ENCODE data around the gene IL36A. TPM values are rescaled to one million over a fixed set of nuclear protein-coding genes. Genes with fewer than 3 reads are reported as not detected.

Gene IL36A
- total and polyA plus RNA-seq, 2 donors from 2014 or later, result not detected

DNA sequence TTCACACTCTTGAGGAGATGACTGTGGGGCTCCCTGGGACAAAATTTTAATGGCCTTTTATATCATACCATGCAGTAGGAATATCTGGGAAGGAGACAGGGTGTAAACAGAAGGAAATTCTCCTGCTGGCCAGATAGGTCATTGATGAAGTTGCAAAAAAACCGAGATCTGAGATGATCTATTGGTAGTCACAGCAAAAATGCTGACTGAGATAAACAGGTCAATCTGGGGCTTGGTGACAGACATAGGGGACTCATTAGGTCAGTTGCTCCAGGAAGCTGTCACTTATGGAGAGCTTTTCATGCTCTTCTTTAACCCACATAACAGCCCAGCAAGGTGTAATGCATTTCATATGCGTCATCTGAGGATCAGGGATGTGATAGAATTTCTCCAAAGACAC is 2.6 kb upstream of the IL36A start:
- Histone ChIP-seq H3K9me3 (ENCODE audit: control insufficient read depth in 2 of 3, insufficient read depth in 1 of 3, low read length in 3 of 3) (peaks cover 0 to 15% (median 0%) of the 10 kb centered on the region in 3 donors), H3K9ac (ENCODE audit: low read length in 3 of 3) (no peak overlapping the region), H3K36me3 (ENCODE audit: control insufficient read depth in 2 of 3, insufficient read depth in 3 of 3, low read length in 3 of 3) (no peaks in the 10 kb centered on the region), H3K27ac (ENCODE audit: low read depth in 2 of 2, low read length in 2 of 2) (no peak overlapping the region), H3K27me3 (ENCODE audit: control insufficient read depth, insufficient read depth, low read length) (no peaks in the 10 kb centered on the region), H3K4me3 (ENCODE audit: low read length in 3 of 3) (no peak overlapping the region), H3K4me1 (ENCODE audit: control insufficient read depth in 2 of 3, insufficient read depth in 2 of 3, low read depth in 1 of 3, low read length in 3 of 3) (no peaks in the 10 kb centered on the region)
- FAIRE-seq (no peak), DNase-seq (no peak)
- intact Hi-C loops (cut with DNase I), result no loop called here
- TF ChIP-seq, protein P1, sequence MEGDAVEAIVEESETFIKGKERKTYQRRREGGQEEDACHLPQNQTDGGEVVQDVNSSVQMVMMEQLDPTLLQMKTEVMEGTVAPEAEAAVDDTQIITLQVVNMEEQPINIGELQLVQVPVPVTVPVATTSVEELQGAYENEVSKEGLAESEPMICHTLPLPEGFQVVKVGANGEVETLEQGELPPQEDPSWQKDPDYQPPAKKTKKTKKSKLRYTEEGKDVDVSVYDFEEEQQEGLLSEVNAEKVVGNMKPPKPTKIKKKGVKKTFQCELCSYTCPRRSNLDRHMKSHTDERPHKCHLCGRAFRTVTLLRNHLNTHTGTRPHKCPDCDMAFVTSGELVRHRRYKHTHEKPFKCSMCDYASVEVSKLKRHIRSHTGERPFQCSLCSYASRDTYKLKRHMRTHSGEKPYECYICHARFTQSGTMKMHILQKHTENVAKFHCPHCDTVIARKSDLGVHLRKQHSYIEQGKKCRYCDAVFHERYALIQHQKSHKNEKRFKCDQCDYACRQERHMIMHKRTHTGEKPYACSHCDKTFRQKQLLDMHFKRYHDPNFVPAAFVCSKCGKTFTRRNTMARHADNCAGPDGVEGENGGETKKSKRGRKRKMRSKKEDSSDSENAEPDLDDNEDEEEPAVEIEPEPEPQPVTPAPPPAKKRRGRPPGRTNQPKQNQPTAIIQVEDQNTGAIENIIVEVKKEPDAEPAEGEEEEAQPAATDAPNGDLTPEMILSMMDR (IDR thresholded peaks at IDR 0.05; ENCODE audit: borderline replicate concordance, extremely low read depth, insufficient read depth), result no peak

DNA sequence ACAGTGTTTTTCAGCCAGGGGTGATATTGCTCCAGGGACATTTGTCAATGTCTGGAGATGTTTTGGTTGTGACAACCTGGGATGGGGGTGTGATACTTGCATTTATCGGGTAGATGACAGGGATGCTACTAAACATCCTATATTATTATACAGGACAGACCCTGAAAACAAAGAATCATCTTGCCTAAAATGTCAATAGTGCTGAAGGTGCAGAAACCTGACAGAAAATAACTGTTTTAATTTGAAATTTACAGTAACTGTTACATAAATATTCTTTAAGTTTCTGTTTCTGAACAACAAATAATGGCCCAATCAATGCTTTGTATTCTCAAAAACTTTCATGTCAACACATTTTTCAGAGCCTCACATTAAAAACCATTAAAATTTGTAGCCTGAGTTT is 2.0 kb downstream of the IL36A start:
- Histone ChIP-seq H3K36me3 (ENCODE audit: control insufficient read depth in 2 of 3, insufficient read depth in 3 of 3, low read length in 3 of 3) (no peaks in the 10 kb centered on the region), H3K4me3 (ENCODE audit: low read length in 3 of 3) (no peak overlapping the region), H3K4me1 (ENCODE audit: control insufficient read depth in 2 of 3, insufficient read depth in 2 of 3, low read depth in 1 of 3, low read length in 3 of 3) (no peaks in the 10 kb centered on the region), H3K27me3 (ENCODE audit: control insufficient read depth, insufficient read depth, low read length) (no peaks in the 10 kb centered on the region), H3K27ac (ENCODE audit: low read depth in 2 of 2, low read length in 2 of 2) (no peak overlapping the region), H3K9me3 (ENCODE audit: control insufficient read depth in 2 of 3, insufficient read depth in 1 of 3, low read length in 3 of 3) (no peaks in the 10 kb centered on the region), H3K9ac (ENCODE audit: low read length in 3 of 3) (no peak overlapping the region)
- FAIRE-seq (no peak), DNase-seq (no peak)
- intact Hi-C loops (cut with DNase I), result no loop called here
- TF ChIP-seq, protein P1 (IDR thresholded peaks at IDR 0.05; ENCODE audit: borderline replicate concordance, extremely low read depth, insufficient read depth), result no peak

DNA sequence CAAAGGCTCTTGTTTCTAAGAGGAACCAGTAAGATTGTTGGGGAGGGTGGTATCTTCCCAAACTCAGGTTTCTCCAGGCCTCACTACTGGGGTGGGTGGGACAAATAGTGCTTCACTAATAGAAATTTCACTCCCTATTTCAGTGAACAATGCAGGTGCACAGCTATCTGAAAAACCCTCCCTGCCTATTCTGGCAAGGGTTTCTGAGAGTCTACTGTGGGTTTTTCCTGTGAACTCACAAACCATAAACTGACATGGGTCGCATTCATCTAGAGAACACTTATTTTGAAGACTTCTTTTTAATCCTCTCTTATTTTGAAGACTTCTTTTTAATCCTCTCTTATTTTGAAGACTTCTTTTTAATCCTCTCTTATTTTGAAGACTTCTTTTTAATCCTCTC is 4.4 kb downstream of the IL36A start:
- TF ChIP-seq, protein P1 (IDR thresholded peaks at IDR 0.05; ENCODE audit: borderline replicate concordance, extremely low read depth, insufficient read depth), result no peak
- H3K27ac ChIP-seq (ENCODE audit: low read depth in 2 of 2, low read length in 2 of 2), result no peak overlapping the region
- FAIRE-seq (peak; percentile 25), DNase-seq (no peak)
- H3K9ac ChIP-seq (ENCODE audit: low read length in 3 of 3), result no peak overlapping the region
- H3K27me3 ChIP-seq (ENCODE audit: control insufficient read depth, insufficient read depth, low read length), result no peaks in the 10 kb centered on the region
- no peak overlapping the region for H3K4me3 ChIP-seq (ENCODE audit: low read length in 3 of 3)
- H3K9me3 ChIP-seq (ENCODE audit: control insufficient read depth in 2 of 3, insufficient read depth in 1 of 3, low read length in 3 of 3), result no peaks in the 10 kb centered on the region
- intact Hi-C loops (cut with DNase I), result no loop called here
- H3K36me3 ChIP-seq (ENCODE audit: control insufficient read depth in 2 of 3, insufficient read depth in 3 of 3, low read length in 3 of 3), result no peaks in the 10 kb centered on the region
- no peaks in the 10 kb centered on the region for H3K4me1 ChIP-seq (ENCODE audit: control insufficient read depth in 2 of 3, insufficient read depth in 2 of 3, low read depth in 1 of 3, low read length in 3 of 3)

DNA sequence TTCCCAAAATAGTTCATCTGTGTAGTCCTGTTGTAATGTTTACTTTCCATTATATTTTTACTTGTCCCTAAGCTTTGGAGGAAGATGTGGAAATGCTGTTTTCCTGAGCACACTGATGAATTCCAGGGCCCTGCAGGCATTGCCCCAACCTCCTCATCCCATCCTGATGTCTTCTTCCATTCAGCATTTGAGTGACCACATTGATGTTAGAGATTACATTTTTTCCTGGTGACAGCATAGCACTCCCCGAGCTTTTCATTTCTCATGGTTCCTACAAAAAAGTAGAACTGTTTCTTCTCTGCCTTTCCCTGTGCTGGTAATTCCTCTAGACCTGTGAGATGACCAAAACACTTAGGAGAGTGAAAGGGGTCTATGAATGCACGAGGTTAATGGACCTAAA is 4.8 kb downstream of the IL36A start:
- FAIRE-seq (no peak), DNase-seq (no peak)
- no peak overlapping the region for H3K9ac ChIP-seq (ENCODE audit: low read length in 3 of 3)
- TF ChIP-seq, protein P1 (IDR thresholded peaks at IDR 0.05; ENCODE audit: borderline replicate concordance, extremely low read depth, insufficient read depth), result no peak
- H3K36me3 ChIP-seq (ENCODE audit: control insufficient read depth in 2 of 3, insufficient read depth in 3 of 3, low read length in 3 of 3), result no peaks in the 10 kb centered on the region
- no peak overlapping the region for H3K4me3 ChIP-seq (ENCODE audit: low read length in 3 of 3)
- H3K27me3 ChIP-seq (ENCODE audit: control insufficient read depth, insufficient read depth, low read length), result no peaks in the 10 kb centered on the region
- H3K9me3 ChIP-seq (ENCODE audit: control insufficient read depth in 2 of 3, insufficient read depth in 1 of 3, low read length in 3 of 3), result no peaks in the 10 kb centered on the region
- H3K4me1 ChIP-seq (ENCODE audit: control insufficient read depth in 2 of 3, insufficient read depth in 2 of 3, low read depth in 1 of 3, low read length in 3 of 3), result no peaks in the 10 kb centered on the region
- intact Hi-C loops (cut with DNase I), result no loop called here
- no peak overlapping the region for H3K27ac ChIP-seq (ENCODE audit: low read depth in 2 of 2, low read length in 2 of 2)
